ENCODE measurements around the gene KCNG2.

Gene KCNG2

DNA sequence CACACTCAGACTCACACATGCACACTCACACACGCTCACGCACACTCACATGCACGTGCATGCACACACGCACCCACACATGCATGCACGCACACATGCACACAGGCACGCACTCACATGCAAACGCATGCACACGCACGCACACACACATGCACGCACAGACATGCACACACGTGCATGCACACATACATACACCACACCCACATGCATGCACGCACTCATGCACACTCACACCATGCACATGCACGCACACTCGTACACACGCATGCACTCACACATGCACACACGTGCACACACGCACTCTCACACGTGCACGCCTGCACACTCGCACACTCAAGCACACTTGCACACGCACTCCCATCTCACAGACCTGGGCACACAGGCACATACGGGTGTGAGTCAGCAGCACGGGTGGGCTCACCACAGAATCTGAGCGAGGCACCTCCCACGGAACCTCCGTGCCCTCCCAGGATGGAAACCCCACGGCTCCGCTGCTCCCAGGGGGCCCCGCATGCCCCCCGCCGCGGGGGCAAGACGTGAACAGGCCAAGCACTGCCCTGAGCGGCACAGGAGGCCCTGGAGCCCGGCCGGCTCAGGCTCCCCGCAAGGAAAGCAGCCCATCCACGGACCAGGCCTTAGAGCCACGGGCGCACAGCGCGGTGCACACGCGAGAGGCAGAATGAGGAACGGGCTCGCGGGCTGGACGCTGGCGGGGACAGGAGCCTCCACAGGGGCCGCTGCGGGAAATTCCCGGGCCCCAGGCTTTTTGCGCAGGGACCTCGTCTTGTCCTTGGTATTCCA lies 8.4 kb upstream of the KCNG2 start:
- H2BK5ac ChIP-seq (ENCODE audit: low read length) = no peak overlapping the region
- H2BK15ac ChIP-seq (ENCODE audit: low read length) = peak overlapping the region; percentile 86
- peak overlapping the region; percentile 94 for H3K4ac ChIP-seq (ENCODE audit: low read length)
- H2AFZ ChIP-seq (ENCODE audit: low read length) = no peak overlapping the region
- DNase-seq (ENCODE audit: low spot score) = no peak
- peaks cover 13 to 92% (median 33%) of the 10 kb centered on the region in 3 experiments for H3K27me3 ChIP-seq (ENCODE audit: control insufficient read depth in 3 of 3, insufficient read depth in 3 of 3, low read depth in 1 of 3, low read length in 3 of 3)
- H3K18ac ChIP-seq (ENCODE audit: low read length) = peak overlapping the region; percentile 38
- no peak overlapping the region for H2BK120ac ChIP-seq (ENCODE audit: low read depth, low read length)
- peak overlapping the region in 1 of 2 donors; percentile 69 for H3K4me3 ChIP-seq (ENCODE audit: low read length in 2 of 2)
- H3K14ac ChIP-seq (ENCODE audit: low read length) = peak overlapping the region; percentile 100
- no peak overlapping the region for H4K8ac ChIP-seq (ENCODE audit: low read depth, low read length)
- peaks cover 0 to 4% of the 10 kb centered on the region in 2 donors for H3K36me3 ChIP-seq (replicated peaks in 1 of 2; ENCODE audit: control insufficient read depth in 2 of 2, insufficient read depth in 2 of 2, low read length in 2 of 2)
- peak overlapping the region; percentile 1 for H4K91ac ChIP-seq (ENCODE audit: low read depth, low read length, poor library complexity)
- H3K9ac ChIP-seq (ENCODE audit: low read depth, low read length, poor library complexity) = peak overlapping the region; percentile 37
- peak overlapping the region; percentile 100 for H3K23ac ChIP-seq (ENCODE audit: low read depth, low read length, poor library complexity)
- H3K9me3 ChIP-seq (replicated peaks in 1 of 2; ENCODE audit: control insufficient read depth in 2 of 2, insufficient read depth in 1 of 2, low read depth in 1 of 2, low read length in 2 of 2) = peaks cover 4 to 12% of the 10 kb centered on the region in 2 donors
- no CpG with 5 or more reads among the region's 54 CpGs for WGBS, 2 donors (ENCODE audit: extremely low coverage in 2 of 2, insufficient read length in 2 of 2, insufficient replicate concordance in 1 of 2)
- H3K4me2 ChIP-seq (ENCODE audit: insufficient read depth, low read length, poor library complexity, severe bottlenecking) = no peak overlapping the region
- peaks cover 3 to 9% of the 10 kb centered on the region in 2 donors for H3K4me1 ChIP-seq (ENCODE audit: control insufficient read depth in 2 of 2, insufficient read depth in 1 of 2, low read depth in 1 of 2, low read length in 2 of 2)
- peak overlapping the region; percentile 88 for H2BK12ac ChIP-seq (ENCODE audit: low read length)
- peak overlapping the region; percentile 6 for H2AK5ac ChIP-seq (ENCODE audit: low read depth, low read length)
- H3K27ac ChIP-seq (replicated peaks; ENCODE audit: low read length) = peak overlapping the region; percentile 3
- peaks cover 4% of the 10 kb centered on the region for H3K79me1 ChIP-seq (ENCODE audit: low read depth, low read length)

DNA sequence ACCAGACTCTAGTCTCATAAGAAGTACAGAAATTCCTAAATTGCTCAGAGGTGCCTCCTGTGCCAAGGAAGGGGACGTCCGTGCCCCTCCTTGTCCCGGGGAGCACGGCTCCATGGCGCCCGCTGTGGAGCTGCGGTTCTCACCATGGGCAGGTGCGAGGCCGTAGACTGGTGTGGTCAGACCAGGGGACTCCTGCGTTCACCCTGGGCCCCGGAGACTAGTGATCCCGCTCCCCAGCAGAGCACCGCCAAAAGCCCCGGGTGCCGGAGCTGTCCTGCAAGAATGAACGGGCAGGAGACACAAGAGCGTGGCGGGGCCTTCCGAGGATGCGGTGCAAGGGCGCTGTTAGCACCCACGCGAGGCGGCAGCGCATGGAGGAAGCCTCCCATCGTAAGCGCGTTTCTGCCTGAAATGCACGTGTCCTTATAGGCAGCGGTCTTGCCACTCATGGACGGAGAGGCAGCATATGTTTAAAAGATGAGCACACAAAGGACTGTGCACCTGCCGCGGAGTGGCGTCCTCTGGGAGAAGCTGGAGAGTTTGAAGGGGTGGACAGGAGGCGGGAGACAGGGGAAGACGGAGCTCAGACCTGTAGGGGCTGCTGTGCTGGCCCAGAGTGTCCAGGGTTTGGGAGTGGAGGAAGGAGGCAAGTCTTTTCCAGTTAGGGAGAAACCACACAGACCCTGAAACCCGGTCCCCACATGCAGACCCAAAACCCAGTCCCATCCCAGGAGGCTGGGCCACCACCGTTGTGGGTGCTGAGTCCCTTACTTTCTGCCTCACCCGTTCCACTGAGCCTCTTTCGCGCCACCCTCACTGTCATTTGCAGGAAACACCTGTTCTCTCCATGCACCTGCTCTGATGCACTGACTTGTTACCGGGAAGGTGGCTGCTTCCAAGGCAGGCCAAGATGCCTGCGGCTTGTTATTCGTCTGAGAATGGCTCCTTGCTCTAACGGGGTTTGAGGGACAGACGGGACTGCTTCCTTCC lies 7.5 kb upstream of the KCNG2 start:
- DNase-seq (ENCODE audit: low spot score) = no peak
- Histone ChIP-seq H3K4me2 (ENCODE audit: insufficient read depth, low read length, poor library complexity, severe bottlenecking) (no peak overlapping the region), H3K14ac (ENCODE audit: low read length) (no peak overlapping the region), H2AK5ac (ENCODE audit: low read depth, low read length) (no peak overlapping the region), H2BK12ac (ENCODE audit: low read length) (no peak overlapping the region), H3K27ac (replicated peaks; ENCODE audit: low read length) (no peak overlapping the region), H3K23ac (ENCODE audit: low read depth, low read length, poor library complexity) (no peak overlapping the region), H3K4me3 (ENCODE audit: low read length in 2 of 2) (no peak overlapping the region), H2AFZ (ENCODE audit: low read length) (no peak overlapping the region), H3K18ac (ENCODE audit: low read length) (peak overlapping the region; percentile 52), H4K91ac (ENCODE audit: low read depth, low read length, poor library complexity) (no peak overlapping the region), H3K79me1 (ENCODE audit: low read depth, low read length) (peaks cover 4% of the 10 kb centered on the region), H3K27me3 (ENCODE audit: control insufficient read depth in 3 of 3, insufficient read depth in 3 of 3, low read depth in 1 of 3, low read length in 3 of 3) (peaks cover 13 to 91% (median 33%) of the 10 kb centered on the region in 3 experiments), H2BK15ac (ENCODE audit: low read length) (no peak overlapping the region), H3K4me1 (ENCODE audit: control insufficient read depth in 2 of 2, insufficient read depth in 1 of 2, low read depth in 1 of 2, low read length in 2 of 2) (peaks cover 3 to 9% of the 10 kb centered on the region in 2 donors), H3K4ac (ENCODE audit: low read length) (no peak overlapping the region), H4K8ac (ENCODE audit: low read depth, low read length) (peak overlapping the region; percentile 33), H3K9ac (ENCODE audit: low read depth, low read length, poor library complexity) (peak overlapping the region; percentile 15), H3K9me3 (replicated peaks in 1 of 2; ENCODE audit: control insufficient read depth in 2 of 2, insufficient read depth in 1 of 2, low read depth in 1 of 2, low read length in 2 of 2) (peaks cover 4 to 12% of the 10 kb centered on the region in 2 donors), H2BK120ac (ENCODE audit: low read depth, low read length) (no peak overlapping the region), H2BK5ac (ENCODE audit: low read length) (no peak overlapping the region), H3K36me3 (replicated peaks in 1 of 2; ENCODE audit: control insufficient read depth in 2 of 2, insufficient read depth in 2 of 2, low read length in 2 of 2) (peaks cover 0 to 4% of the 10 kb centered on the region in 2 donors)
- no CpG with 5 or more reads among the region's 46 CpGs for WGBS, 2 donors (ENCODE audit: extremely low coverage in 2 of 2, insufficient read length in 2 of 2, insufficient replicate concordance in 1 of 2)

GRCh38 chr18:79790996-79791972 lies 6.5 kb upstream of the KCNG2 start:
- Histone ChIP-seq H3K9ac (ENCODE audit: low read depth, low read length, poor library complexity) (no peak overlapping the region), H3K79me1 (ENCODE audit: low read depth, low read length) (peaks cover 4% of the 10 kb centered on the region), H2AFZ (ENCODE audit: low read length) (peak overlapping the region; percentile 17), H3K36me3 (replicated peaks in 1 of 2; ENCODE audit: control insufficient read depth in 2 of 2, insufficient read depth in 2 of 2, low read length in 2 of 2) (peaks cover 0 to 4% of the 10 kb centered on the region in 2 donors), H3K4me3 (ENCODE audit: low read length in 2 of 2) (no peak overlapping the region), H4K91ac (ENCODE audit: low read depth, low read length, poor library complexity) (no peak overlapping the region), H3K4ac (ENCODE audit: low read length) (no peak overlapping the region), H3K4me1 (ENCODE audit: control insufficient read depth in 2 of 2, insufficient read depth in 1 of 2, low read depth in 1 of 2, low read length in 2 of 2) (peaks cover 3 to 9% of the 10 kb centered on the region in 2 donors), H3K27ac (replicated peaks; ENCODE audit: low read length) (no peak overlapping the region), H3K23ac (ENCODE audit: low read depth, low read length, poor library complexity) (no peak overlapping the region), H3K27me3 (ENCODE audit: control insufficient read depth in 3 of 3, insufficient read depth in 3 of 3, low read depth in 1 of 3, low read length in 3 of 3) (peaks cover 13 to 90% (median 32%) of the 10 kb centered on the region in 3 experiments), H3K18ac (ENCODE audit: low read length) (no peak overlapping the region), H2AK5ac (ENCODE audit: low read depth, low read length) (no peak overlapping the region), H4K8ac (ENCODE audit: low read depth, low read length) (no peak overlapping the region), H2BK15ac (ENCODE audit: low read length) (no peak overlapping the region), H3K4me2 (ENCODE audit: insufficient read depth, low read length, poor library complexity, severe bottlenecking) (no peak overlapping the region), H3K14ac (ENCODE audit: low read length) (no peak overlapping the region), H3K9me3 (replicated peaks in 1 of 2; ENCODE audit: control insufficient read depth in 2 of 2, insufficient read depth in 1 of 2, low read depth in 1 of 2, low read length in 2 of 2) (peaks cover 4 to 12% of the 10 kb centered on the region in 2 donors), H2BK120ac (ENCODE audit: low read depth, low read length) (no peak overlapping the region), H2BK12ac (ENCODE audit: low read length) (no peak overlapping the region), H2BK5ac (ENCODE audit: low read length) (no peak overlapping the region)
- WGBS, 2 donors (ENCODE audit: extremely low coverage in 2 of 2, insufficient read length in 2 of 2, insufficient replicate concordance in 1 of 2) = no CpG with 5 or more reads among the region's 21 CpGs
- DNase-seq (ENCODE audit: low spot score) = no peak

All from neuronal stem cell (in vitro differentiated cells).